ENCODE data around the gene SH2D3C.
"Not testable (repeated sequence)": the region's sequence is repeated elsewhere in the genome, so short reads cannot be mapped to it uniquely, and the experiment has no call there.

SH2D3C gene

DNA sequence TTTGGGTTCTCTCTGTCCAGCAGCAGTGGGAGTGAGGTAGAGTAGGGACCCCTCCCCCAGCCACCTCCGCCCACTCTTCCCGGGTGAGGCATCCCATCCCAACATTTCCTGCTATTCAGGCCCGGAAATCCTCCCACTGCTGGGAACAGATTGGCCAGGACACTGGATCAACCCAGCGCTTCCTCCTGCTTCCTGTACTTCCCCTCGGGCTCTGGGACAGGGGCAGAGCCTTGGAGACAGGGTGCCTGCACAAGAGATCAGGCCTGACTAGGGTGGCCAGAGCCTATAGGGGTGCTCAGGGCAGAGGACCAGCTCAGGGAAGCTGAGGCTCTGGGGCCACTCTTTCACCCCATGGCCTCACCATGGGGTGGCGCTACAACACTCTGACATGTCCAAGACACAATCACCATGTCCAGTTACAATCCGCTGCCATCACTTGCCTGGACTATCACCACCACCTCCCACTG, 14.5 kb downstream of the SH2D3C start:
- no peak for DNase-seq (ENCODE audit: low spot score)

DNA sequence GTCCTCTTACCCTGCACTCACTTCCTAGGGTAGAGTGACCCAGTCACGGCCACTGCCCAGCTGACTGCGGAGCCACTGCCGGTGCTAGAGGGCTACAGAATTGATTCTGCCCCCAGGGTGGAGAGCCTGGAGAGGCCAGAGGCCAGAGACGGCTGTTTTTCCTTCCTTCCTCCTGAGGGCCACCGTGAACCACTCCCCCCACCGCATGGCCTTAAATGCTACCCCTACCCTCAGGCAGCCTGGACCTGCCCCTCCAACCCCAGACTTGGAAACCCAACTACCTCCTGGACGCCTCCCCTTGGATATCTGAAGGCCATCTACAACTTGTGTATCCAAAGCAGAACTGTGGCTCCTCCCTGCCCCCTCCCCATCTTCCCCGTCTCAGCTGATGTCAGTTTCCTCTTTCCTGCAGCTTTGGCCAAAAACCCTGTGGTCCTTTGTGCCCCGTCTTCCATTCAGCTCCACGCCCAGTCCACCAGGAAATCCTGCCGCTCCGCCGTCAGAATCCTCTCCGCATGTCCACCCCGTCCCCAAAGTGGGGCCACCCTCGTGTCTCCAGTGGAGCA, 16.3 kb downstream of the SH2D3C start:
- DNase-seq (ENCODE audit: low spot score) = no peak

DNA sequence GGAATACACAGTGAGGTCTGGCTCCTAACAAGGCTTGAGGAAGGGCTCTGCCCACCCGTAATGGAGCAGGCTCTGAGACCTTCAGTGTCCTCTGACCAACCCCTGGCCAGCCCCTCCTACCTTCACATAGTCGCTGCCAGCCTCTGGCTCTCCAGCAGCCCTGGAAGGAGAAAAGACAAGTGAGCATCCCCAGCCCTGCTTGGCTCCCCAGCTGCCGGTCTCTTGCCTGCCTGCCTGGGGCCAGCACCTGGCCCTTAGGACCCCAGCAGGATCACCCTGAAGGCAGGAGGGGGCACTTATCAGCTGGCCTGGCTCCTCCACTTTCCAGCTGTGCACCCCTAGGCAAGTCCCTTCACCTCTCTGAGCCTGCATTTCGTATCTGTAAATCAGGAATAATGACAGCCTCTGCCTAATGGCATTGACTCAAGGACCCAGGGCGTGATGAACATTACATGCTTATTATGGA, 16.9 kb downstream of the SH2D3C start:
- no peak for DNase-seq (ENCODE audit: low spot score)

DNA sequence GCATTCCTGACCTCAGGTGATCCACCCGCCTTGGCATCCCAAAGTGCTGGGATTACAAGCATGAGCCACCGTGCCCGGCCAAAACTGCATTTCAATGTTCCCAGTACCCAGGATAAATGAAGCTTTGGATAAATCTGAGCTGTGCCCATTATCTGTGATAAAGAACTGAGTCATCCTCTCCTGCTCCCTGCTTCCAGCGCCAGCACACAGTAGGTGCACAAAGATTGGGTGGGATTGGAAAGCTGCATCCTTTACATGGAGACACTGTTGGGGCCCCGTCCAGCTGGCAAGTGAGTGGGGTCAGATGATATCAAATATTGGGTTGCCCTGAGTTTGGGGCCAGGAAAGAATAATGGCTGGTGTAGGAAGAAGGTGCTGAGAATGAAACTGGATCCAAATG, 17.4 kb downstream of the SH2D3C start:
- DNase-seq (ENCODE audit: low spot score) = no peak

DNA sequence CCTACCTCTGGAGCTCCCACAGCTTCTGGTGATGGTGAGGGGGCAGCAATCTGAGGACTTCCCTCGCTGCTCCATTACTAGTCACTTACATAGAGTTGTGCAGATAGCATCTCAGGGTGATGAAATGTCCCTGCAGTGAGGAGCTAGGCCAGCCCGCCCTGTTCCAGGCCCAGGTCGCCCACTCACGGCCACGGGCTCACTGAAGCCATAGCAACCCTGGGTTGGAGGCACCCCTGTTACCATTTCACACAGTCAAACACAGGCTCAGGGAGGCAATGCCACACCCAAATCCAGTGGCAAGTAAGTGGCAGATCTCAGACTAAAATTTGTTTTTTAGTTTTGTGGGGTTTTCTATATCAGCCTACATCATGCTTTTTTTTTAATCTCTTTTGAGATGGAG, 19.6 kb downstream of the SH2D3C start:
- DNase-seq (ENCODE audit: low spot score) = no peak

DNA sequence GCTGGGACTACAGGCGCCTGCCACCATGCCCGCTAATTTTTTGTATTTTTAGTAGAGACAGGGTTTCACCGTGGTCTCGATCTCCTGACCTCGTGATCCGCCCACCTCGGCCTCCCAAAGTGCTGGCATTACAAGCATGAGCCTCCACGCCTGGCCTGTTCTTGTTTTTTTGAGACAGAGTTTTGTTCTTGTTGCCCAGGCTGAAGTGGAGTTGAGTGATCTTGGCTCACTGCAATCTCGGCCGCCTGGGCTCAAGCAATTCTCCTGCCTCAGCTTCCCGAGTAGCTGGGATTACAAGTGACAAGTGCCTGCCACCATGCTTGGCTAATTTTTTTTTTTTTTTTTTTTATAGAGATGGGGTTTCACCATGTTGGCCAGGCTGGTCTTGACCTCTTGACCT, 21.7 kb downstream of the SH2D3C start:
- DNase-seq (ENCODE audit: low spot score) = not testable (repeated sequence)

DNA sequence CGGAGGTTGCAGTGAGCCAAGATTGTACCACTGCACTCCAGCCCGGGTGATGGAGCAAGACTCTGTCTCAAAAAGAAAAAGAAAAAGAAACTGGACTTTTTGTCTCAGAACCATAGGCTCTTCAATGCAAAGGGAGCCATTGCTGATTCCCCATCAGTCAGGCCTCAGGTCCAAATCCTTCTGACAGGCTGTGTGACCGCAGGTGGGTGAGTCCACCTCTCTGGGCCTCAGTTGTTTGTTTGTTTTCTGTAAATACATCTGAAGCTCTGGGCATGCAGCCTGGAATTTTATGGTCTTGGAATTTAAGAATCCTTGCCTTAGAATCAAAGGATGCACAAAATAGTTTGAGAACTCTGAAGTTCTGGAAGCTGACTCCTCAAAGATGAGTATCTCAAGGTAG, 22.2 kb downstream of the SH2D3C start:
- DNase-seq (ENCODE audit: low spot score) = no peak

DNA sequence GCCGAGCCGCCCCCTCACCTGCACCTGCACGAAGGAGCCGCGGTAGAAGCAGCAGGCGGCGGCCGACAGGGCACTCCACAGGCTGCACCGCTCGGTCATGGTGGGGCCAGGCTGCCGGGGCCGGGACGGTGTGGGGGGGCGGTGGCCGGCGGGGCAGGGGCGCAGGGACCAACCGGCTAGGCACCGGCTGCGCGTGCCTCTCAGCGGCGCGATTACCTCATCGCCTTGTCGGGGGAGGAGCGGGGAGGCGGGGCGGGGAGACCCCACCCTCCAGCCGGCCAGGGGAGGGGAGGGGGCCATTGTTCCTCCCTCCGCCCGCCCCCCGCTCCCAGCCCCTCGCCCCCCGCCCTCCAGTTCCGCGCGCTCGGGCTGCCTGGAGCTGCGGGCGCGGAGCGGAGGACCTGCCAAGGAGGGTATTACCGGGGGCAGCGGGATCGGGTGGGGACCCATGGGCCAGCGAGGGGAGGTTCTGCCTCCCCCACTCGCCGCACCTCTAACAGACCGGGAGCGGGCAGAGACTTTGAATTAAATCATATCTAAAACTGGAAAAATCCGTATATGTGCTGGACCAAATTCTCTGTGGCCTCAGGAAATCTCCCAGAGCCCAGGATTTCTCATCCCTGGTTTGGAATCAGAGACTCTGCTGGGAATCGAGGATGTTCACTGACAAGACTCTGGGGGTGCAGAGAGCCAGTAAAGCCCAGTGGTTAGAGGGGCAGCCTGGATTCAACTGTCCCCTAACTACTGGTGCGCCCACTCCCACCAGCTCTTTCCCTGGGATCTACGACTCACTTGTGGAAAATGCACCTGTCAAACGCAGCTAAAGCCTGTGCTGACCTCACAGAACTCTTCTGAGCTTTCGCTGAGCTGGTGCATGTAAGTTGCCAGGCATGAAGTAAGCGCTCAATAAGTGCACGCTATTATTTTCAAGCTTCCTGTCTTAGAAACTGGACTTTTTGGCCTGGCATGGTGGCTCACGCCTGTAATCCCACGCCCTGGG, 23.1 kb downstream of the SH2D3C start:
- DNase-seq (ENCODE audit: low spot score) = no peak

DNA sequence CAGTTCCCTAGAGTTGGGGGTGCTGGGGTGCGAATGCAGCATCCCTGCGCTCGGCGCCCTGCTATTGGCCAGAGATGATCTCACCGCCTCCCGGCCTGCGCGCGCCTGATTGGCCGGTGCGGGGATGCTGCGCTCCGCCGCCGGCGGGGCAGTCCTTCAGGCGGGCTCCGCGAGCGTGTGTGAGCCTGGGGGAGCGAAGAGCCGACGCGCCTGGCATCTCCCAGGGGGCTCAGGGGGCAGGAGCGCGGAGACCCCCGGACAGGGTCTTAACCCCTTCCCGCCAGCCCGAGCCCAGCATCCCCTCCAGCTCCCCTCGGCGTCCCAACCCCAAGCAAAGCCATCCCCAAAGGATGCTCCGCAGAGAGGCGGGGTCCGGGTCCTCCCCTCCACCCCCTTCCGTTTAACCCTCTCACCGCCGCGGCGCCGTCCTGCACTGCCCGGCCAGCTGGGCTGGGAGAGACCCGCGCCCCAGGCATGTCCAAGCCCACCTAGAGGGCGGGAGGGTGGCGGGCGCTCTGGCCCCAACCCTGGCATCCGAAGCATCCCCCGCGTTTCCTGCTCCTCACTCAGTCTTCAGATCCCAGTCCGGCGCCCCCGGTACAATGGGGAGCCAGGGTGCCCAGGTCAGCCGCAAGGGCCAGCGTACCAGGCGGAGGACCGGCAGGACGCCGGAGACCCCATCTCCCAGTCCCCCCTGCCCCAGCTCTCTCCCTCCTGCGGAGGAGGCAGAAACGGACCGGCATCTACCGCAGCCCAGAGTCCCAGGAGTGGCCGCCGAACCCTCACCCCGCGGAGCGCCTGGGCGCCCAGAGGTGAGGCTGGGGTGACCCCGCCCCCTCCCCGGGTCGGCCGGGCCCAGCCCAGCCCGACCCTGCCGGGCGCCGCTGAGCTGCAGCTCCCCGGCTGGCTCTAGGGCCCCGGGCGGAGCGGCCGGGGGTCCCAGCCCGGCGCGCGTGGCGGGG, 24.1 kb downstream of the SH2D3C start:
- DNase-seq (ENCODE audit: low spot score) = peak; percentile 77

DNA sequence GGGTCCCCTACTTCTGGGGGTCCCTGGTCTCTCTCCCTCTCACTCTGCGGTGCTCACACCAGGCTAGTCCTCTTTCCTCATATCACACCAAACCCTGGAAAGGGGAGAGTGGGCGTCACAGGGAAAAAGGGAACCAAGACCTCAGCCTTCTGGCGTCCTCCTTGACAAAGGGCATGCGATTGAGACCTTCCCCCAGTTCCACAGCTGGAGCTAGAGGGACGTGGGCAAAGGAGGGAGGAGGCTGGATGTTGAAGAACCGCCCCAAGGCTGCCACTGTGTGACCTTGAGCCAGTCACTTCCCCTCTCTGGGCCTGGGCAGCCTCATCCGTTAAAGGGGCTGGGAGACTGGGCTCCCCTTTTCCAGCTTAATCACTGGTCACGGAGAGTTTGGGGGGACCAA, 24.8 kb downstream of the SH2D3C start:
- DNase-seq (ENCODE audit: low spot score) = no peak

DNA sequence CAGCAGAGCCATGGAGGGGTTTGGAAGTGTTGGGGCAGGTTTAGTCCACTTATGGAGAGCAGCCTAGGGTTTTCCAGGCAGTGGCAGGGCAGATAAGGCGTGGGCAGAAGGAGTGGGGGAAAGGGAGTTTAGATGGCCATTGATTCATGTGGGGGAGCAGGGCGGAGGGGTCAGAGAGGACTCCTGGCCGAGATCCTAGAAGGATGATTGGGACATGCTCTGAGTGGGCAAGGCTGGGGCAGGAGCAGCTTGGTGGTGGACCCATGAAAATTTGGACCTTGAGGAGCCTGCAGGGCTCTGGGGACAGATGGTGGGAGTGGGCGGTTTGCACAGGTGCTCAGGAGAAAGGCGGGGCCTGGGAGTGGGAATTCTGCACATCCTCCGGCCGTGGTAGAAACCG, 25.3 kb downstream of the SH2D3C start:
- DNase-seq (ENCODE audit: low spot score) = no peak

DNA sequence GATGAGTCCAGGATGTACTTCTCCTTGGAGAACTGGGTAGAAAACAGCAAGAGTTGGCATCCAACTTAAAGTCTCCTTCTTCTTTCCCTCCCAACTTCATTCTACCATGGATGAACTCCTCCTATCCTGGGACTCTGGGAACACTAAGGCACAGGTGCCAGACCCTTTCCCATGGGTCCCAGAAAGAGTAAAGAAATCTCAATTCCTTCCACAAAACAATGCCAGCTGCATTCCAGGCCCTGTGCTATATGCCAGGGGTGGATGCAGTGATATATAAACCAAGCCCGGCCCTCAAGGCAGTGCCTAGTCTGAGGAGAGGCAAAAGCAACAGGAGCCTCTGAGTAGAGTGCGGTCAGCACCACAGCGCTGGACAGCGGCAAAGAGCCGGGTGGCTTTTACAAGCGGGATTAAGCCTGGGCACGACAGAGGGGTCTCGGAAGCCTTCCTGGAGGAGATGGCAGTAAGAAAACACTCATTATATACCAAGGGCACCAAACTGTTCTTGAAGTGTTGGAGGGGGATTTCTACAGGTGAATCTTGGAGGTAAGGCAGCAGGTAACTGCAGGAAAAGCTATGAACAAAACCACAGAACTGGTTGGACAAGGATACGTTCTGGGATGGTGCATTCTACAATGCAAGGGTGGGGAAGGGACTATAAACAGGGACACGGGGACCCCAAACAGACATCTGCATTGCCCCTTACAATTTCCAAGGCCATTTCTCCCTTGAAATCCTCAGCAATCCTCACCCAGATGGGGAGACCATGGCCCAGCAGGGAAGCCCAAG, 27.0 kb downstream of the SH2D3C start:
- peak; percentile 51 for DNase-seq (ENCODE audit: low spot score)

DNA sequence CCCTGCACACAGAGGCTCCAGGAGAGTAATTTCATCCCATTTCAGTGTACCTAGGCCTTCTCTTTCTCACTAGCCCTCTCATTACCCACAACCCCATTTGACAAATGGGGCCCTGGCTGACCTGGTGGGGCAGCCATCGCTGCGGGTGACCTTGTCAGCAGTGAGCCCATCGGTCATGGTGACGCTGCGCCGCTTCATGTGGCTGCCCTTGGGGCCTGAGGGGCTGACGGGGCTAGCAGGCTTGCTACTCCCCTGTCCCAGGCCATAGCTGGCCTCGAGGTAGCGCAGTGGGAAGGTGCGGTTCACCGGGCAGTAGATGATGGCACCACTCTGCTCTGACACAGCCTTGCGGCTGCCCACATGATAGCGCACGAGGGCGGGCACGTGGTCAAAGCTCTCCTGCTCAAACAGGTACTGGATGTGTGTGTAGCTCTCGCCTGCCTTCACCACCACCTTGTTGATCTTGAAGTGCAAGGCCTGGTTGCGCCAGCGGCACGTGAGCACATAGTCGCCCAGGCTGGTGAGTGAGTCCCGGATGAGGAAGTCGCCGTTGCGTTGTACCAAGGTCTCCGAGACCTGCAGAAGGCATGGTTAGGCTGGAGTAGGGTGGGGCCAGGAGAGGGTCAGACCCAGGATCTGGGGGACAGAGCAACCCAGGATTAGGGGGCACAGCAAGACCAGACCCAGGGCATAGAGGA, 29.2 kb downstream of the SH2D3C start:
- no peak for DNase-seq (ENCODE audit: low spot score)

DNA sequence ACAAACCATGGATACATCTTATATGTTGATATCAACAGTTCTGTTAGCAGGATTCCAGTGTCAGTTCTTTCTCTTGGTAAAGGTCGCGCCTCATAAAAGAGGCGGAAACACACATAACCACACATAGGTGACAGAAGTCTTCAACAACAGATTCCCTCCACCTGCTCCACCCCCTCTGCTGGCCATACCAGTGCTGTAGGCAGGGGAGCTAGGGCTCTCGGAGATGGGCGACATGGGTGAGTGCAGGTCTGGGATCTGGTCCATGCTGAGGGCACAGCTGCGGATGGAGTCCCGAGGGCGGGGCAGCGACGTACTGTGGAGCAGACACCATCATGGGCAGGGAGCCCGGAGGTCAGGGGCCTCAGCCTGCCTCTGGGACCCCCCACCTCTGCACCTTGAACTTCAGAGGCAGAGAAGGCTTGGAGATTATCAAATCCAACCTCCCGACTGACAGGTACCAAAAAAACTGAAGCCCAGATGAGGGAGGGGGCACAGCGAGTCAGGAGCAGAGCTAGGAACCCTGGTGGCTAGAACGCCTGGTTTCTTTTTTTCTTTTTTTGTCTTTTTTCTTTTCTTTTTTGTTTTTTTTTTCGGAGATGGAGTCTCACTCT, 31.4 kb downstream of the SH2D3C start:
- no peak for DNase-seq (ENCODE audit: low spot score)

DNA sequence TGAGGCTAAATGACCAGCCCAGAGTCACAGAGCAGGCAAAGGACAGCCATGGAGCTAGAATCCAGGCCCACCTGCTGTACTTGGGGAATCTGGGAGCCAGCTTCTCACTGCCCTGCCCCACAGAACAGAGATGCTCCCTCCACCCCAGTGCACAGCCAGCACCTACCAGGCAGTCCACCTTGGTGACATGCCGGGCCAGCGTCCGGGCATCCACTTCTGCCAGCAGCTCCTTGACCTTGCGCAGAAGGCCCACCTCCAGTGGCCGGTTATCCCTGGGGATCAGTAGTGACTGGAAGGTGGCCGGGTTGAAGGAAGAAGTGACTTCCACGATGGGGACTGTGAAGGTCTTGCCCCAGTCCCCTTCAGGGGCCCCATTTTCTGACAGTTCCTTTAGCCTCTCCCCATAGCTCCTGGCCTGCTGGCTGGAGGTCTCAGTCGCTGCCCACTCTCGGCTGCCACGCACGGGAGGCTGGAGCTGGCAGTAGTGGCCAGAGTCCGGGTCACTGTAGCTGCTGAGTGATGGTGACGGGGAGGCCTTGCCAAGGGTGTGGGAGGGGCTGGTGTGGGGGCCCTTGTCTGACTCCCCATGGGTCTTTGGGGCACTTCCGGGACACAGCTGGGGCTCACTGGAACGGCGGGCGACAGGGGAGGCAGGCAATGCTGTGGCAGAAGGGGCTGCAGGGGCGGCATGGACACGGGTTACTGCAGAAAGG, 33.9 kb downstream of the SH2D3C start:
- DNase-seq (ENCODE audit: low spot score) = no peak

DNA sequence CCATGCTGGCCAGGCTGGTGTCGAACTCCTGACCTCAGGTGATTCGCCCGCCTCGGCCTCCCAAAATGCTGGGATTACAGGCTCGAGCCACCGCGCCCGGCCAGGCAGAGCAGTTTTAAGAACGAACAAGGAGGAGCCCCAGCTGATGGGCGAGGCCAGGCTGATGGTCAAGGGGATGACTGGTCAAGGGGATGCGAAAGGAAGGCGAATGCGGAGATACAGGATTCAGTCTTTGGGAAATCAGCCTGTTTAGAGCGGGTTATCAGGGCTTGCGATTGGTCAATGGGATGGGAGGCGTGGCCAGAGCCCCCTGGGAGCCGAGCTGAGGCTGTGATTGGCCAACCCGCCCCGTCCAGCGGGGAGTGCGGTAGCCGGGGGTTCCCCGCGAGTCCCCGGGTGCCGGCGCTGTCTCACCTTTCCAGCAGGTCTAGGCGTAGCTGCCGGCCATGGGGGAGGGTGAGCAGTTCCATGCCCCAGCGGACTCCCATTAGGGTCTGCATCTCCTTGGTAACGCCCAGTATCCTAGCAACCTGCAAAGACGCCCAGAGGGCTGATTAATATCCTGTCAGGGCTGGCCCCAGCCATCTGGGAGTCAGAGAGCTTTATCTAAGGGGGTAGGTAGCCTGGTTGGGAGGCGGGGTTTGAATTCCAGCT, 35.9 kb downstream of the SH2D3C start:
- DNase-seq (ENCODE audit: low spot score) = peak; percentile 94

DNA sequence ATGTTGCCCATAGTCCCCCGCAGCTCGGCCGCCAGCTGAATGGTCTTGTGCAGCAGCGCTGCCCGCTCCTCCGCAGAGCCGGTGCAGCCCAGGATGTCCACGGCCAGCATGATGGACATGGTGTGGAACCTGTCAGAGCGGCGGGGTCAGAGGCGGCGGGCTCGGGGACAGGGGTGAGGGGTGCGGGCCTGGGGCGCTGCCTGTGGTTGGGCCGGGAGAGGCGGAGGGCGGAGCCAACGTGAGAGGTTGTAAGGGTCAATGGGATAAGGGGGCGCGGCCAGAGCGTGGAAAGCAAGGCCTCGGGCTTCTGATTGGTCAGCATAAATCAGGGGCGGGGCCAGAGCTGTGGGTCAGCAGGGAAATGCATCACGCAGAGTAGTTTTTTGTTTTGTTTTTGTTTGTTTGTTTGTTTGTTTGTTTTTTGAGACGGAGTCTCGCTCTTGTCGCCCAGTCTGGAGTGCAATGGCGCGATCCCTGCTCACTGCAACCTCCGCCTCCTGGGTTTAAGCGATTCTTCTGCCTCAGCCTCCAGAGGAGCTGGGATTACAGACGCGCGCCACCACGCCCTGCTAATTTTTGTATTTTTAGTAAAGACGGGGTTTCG, 36.5 kb downstream of the SH2D3C start:
- DNase-seq (ENCODE audit: low spot score) = peak; percentile 55

DNA sequence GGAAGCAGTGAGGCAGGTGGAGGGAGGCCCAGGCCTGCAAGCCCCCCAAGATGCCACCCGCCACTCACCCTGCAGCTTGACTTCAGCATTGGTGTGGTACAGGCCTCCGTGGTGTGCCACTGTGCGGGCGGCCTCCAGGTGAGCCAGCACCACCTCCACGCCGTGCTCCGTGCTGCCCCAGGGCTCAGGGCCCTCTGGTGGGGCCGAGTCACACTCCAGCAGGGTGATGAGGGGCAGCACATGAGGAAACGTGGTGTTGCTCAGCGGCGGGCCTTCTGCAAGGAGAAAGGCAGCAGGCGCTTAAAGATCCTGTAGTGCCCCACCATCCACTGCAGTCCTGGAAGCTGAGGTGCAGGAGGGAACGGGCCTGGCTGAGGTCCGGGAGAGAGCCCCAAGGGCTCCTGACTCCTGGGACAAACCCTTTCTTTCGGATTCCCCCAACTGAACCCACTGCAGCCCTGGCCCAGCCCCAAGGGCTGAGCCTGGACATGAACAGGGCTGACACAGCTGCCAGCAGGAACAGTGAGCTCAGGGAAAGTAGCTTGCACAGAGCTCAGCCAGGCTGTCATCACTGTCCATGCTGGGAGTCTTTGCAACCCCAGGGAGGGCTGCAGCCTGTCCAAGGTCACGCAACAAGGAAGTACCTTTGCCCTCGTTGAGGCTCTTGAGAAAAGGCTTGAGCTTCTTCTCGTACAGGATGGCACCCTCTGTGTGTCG, 38.7 kb downstream of the SH2D3C start:
- no peak for DNase-seq (ENCODE audit: low spot score)
